K562 (cell line): ENCODE measurements around the gene FILIP1L. TPM values are rescaled to one million over a fixed set of nuclear protein-coding genes. Genes with fewer than 3 reads are reported as not detected.
A peak's percentile ranks its signal among the peaks of the same experiment; 100 is the strongest.

Experiments used
- HBP1 ChIP-seq: fragments of 450-650 bp; formaldehyde crosslinking; IDR thresholded peaks from 2 replicates; pipeline ENCODE4 v1.4.0; 2022; ENCODE audit warnings: missing genetic modification characterization
- TRIM24 ChIP-seq, 2 experiments: fragments of 450-650 bp; IDR thresholded peaks; 2 replicates each; pipeline ENCODE4 v1.6.1; 2016
- polyA plus RNA-seq, 8 experiments: library from polyadenylated mRNA; depleted of rRNA in 4 of 8; stranded (reverse) in 5 of 8; unstranded in 3 of 8; fragments of >200 nt; fragmentation: Nextera tagmentation in 2 of 8; fragmentation: Illumina TruSeq in 1 of 8; extraction: Ambion mirVana in 2 of 8; extraction: Trizol in 1 of 8; gene quantifications; 2 replicates each; pipeline versions ENCODE4 v1.2.1 to v1.2.3, GENCODE V29; 2011 to 2014; ENCODE audit warnings: inconsistent platforms in 1 of 8, missing spikeins in 1 of 8
- total RNA-seq, 7 experiments: library from RNA; depleted of rRNA in 6 of 7; stranded (reverse); fragments of >200 nt in 6 of 7; fragmentation: Illumina TruSeq in 2 of 7; extraction: Trizol in 2 of 7; gene quantifications; 2 replicates each; pipeline versions ENCODE4 v1.2.1 to v1.2.3, GENCODE V29; 2011 to 2021; ENCODE audit warnings: low replicate concordance in 1 of 7
- TF ChIP-seq, protein P1 (sequence below), 2 experiments: fragments of 450-650 bp; formaldehyde crosslinking in 1 of 2; IDR thresholded peaks; 2 replicates each; pipeline versions ENCODE4 v1.4.0 to v1.6.1; 2014 to 2020; ENCODE audit warnings: mild to moderate bottlenecking in 2 of 2, borderline replicate concordance in 1 of 2, low read depth in 1 of 2

FILIP1L gene
- total and polyA plus RNA-seq, 9 of the 15 experiments (the other 6 are each of a cell fraction or from before 2014, with no cell fraction given) = 0.50 to 2.1 (median 1.1) TPM

DNA sequence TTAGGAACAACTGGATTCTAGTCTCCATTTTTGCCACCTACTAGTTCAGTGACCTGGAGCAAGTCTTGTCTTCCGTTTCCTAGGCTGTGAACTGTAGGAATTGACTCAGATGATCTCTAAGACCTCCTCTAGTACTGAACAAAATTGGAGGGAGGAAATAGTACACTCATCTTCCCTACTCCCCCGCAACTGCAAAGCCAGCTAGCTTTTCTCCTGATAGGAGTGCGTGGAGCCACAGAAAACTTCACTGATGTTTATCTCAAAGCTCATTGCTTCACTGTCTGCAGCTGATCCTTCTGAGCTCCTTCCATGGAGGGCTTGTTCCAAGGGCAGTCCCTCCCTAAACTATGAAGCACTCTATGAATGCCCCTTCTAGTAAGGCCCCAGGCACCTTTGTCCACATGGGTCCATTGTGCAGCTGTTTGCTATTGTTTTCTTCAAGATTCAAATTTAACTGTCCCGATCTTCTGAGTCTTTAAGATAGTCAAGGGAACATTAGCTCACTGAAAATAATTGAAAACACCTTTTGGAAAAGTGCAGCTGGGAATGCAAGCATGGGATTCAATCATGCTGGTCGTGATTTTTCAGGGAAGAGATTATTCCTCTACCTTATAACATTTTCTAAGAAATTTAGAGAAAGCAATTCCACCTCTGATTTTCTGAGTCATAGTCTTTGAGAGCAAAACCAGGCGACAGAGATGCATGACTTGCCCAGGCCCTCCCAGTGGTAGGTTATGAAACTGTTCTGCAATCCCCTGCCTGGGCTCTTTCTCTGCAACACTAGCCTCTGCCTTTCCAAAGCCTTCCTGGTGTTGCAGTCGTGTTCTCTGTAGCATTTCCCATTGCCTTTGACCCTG is 24.3 kb downstream of the FILIP1L start (continued):
- TF ChIP-seq, protein P1, sequence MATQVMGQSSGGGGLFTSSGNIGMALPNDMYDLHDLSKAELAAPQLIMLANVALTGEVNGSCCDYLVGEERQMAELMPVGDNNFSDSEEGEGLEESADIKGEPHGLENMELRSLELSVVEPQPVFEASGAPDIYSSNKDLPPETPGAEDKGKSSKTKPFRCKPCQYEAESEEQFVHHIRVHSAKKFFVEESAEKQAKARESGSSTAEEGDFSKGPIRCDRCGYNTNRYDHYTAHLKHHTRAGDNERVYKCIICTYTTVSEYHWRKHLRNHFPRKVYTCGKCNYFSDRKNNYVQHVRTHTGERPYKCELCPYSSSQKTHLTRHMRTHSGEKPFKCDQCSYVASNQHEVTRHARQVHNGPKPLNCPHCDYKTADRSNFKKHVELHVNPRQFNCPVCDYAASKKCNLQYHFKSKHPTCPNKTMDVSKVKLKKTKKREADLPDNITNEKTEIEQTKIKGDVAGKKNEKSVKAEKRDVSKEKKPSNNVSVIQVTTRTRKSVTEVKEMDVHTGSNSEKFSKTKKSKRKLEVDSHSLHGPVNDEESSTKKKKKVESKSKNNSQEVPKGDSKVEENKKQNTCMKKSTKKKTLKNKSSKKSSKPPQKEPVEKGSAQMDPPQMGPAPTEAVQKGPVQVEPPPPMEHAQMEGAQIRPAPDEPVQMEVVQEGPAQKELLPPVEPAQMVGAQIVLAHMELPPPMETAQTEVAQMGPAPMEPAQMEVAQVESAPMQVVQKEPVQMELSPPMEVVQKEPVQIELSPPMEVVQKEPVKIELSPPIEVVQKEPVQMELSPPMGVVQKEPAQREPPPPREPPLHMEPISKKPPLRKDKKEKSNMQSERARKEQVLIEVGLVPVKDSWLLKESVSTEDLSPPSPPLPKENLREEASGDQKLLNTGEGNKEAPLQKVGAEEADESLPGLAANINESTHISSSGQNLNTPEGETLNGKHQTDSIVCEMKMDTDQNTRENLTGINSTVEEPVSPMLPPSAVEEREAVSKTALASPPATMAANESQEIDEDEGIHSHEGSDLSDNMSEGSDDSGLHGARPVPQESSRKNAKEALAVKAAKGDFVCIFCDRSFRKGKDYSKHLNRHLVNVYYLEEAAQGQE (IDR thresholded peaks at IDR 0.05; ENCODE audit: borderline replicate concordance) = peak; percentile 28; the same call in 1 of the 2 replicates
- TF ChIP-seq, protein P1 (CRISPR knock-in tag; IDR thresholded peaks at IDR 0.05; ENCODE audit: low read depth) = no peak
- TF ChIP-seq TRIM24 (IDR thresholded peaks at IDR 0.05) (peak; percentile 63 to 67; a peak in 2 of 4 replicates), HBP1 (no peak)
